HG02623 (cell line): ENCODE results near the gene LGR6.

ENCODE experiments used
- ATAC-seq: cut with Tn5 transposase; IDR thresholded peaks from one replicate; pipeline ENCODE4 v1.9.1; 2021; ENCODE audit warnings: moderate library complexity; ENCODE audit not compliant: unreplicated experiment

The LGR6 gene

GRCh38 chr1:202283379-202283844 lies 89.8 kb downstream of the LGR6 start:
- no peak for ATAC-seq

DNA sequence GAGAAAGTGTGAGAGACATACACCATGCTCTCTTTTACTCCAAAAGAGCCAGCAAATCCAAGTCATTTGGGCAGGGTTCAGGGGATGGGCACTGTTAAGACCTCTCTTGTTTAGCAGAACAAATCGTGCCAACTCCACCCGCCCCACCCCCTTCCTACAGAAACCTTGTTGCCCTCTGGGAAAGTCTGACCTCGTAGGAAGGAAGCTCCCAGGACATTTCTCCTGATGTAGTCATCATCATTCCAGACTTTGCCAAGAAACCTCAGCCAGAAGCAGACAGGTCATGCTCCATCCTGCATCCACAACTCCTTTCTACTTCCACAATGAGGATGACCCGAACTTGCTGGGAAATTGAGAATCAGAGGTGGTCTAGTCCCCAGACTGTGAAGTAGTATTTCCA lies 90.4 kb downstream of the LGR6 start:
- ATAC-seq = no peak

GRCh38 chr1:202285908-202286307 lies 92.3 kb downstream of the LGR6 start:
- no peak for ATAC-seq

DNA sequence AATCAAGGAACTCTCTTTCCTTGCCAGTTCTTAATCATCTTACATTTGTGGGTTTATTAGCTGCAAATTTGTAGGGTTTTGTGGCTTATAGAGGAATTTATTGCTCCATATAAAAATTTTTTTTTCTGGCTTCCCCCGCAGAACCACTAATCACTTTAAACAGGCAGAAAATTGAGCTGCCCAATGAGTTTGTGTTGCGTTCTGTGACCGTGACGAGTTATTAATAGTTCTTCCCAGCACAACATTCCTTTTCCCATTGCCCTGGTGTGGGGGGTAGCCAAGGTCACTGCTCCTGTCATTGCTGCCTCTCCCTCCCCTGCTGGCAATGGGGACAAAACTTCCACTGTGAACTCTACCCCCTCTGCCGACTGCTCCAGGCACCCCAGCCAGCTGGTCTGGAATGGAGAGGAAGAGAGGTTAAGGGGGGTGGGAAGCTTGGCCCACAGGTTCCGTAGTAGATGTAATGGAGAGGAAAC lies 93.1 kb downstream of the LGR6 start:
- ATAC-seq = no peak

DNA sequence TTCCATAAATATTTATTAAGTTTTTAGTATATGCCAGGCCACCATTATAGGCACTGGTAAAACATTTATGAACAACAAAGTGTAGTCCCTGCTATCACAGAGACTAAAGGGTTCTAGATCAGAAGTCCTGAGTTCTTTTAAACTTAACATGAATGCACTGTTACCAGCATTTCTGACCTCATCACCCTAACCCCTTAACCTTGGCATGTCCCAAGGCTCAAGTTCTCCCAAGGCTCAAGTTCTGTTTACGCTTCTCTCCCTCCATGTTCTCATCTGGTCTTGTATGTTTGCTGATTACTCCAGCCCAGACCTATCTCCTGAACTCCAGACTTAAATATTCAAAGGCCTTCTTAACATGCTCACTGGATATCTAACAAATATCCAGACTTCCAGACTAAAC lies 93.6 kb downstream of the LGR6 start:
- ATAC-seq = no peak

- ATAC-seq = no peak
These were observed 94.6 kb downstream of the LGR6 start for GRCh38 chr1:202288177-202288576.

DNA sequence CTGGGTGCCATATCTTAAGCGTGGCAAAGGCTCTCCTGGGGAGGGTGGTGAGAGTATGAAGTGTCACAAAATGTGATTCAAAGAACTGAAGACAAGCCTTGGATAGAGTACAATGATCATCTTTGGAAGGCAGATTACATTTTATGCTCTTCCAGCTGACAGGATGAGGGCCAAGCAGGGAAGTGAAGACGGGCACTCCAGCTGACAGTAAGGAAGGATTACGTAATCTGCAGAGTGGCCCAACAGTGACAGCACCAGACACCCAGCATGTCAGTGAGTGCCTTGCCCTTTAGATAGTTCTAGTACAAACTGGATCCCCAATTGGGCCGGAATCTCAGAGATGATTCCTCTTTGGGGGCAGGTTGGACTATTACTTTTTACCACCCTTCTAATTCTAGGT lies 95.4 kb downstream of the LGR6 start:
- no peak for ATAC-seq

GRCh38 chr1:202291001-202291400 lies 97.4 kb downstream of the LGR6 start:
- no peak for ATAC-seq

DNA sequence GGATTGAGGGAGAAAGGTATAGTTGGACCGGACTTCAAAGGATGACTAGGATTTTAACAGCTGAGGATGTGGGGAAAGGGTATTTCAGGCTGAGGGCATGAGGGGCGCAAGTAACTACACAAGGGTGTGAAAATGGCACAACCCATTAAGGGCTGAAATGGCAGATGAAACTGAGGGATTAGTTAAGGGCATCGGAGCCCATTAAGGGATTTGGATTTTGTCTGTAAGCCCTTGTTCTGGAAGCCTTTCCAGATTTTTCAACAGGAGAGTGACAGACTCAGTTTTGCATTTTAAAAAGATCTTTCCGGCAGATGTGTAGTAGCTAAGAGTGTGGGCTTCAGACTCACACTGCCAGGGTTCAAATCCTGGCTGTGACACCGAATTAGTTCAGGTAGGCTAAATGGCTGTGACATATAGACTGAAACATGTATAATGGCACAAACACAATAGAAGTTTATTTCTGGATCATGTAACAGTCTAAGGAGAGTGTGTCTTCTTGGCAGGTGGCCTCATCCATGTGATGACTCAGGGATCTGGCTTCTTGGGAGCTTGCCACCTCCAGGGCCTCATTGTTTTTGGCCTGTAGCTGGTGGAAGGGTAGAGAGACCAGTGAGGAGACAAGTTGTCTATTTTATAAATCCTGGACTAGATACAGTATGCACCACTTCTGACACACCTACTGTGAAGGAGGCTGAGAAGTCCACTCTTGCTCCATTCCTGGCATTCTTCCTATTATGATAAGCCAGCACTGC lies 98.5 kb downstream of the LGR6 start:
- no peak for ATAC-seq

- no peak for ATAC-seq
These were observed 99.2 kb downstream of the LGR6 start for GRCh38 chr1:202292773-202293172.

GRCh38 chr1:202293569-202293968 lies 100.0 kb downstream of the LGR6 start:
- no peak for ATAC-seq

GRCh38 chr1:202302166-202302565 lies 108.6 kb downstream of the LGR6 start:
- no peak for ATAC-seq

DNA sequence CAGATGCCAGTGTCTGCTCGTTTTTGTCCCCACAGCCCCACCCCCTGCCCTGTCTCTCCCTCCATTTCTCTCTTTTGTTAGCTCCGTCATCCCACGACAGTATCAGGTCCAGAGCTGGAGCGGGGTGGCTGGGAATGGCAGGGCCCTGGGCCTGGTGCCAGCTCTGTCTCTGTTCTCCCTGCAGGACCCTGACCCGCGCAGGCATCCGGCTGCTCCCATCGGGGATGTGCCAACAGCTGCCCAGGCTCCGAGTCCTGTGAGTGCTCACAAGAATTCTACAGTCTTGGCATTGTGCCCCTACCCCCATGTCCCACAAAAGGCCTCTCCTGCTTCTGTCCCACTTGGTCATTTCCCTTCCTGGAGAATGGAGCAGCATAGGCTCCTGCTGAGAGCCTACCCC lies 110.8 kb downstream of the LGR6 start:
- ATAC-seq = no peak

GRCh38 chr1:202305168-202305567 lies 111.6 kb downstream of the LGR6 start:
- ATAC-seq = no peak

DNA sequence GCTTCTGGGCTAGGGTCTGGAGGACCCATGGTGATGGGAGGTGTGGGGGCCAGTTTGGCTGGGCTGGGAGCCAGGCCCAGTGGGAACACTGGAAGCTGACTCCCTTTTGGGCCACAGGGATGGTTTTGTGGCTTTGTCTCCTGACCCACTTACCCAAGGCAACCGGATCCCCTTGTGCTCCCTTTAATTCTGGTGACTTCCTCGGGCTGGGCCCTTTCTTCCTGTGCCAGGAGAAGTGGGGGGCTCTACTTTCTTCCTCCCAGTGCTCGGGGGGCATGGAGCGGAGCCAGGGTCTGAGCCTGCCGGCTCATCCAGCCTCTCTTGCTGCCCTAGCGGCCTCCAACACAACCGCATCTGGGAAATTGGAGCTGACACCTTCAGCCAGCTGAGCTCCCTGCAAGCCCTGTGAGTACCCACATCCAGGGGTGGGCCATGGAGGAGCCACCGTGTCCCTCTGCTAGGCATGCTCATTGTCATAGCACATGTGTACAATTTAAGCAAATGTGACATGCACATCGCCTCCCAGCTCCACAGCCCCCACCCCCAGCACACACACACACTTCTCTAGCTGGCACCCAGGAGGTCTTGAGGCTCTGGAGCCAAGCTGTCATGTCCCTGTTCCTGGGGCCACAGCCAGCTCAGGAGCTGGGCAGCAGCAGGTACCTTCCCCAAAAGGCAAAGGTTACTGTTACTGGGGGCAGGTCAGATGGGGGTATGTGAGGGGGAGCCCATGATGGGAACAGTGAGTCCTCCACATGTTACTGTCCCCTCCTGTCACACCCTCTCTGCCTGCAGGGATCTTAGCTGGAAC lies 113.1 kb downstream of the LGR6 start:
- no peak for ATAC-seq

DNA sequence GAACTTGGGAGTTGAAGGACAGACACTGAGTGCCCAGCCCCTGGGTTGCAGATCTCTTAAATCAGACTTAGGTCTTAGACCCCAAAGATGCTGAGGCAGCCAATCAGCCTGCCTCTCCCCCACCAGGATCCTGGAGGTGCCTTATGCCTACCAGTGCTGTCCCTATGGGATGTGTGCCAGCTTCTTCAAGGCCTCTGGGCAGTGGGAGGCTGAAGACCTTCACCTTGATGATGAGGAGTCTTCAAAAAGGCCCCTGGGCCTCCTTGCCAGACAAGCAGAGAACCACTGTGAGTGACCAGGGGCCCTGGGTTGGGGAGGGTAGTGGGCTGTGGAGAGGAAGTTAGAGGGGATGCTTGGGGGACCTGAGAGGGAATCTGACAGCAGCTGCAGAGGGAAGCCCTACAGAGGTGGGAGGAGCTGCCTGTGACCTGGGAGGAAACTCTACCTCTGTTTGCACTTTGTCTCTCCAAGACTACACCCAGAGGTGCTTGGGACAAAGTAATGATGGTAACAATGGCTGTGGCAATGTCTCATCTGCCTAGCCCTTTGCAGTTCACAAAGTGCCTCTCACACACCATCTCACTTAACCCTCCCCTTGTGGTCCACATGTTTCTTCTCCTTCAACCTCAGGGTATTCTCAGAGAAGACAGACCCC lies 116.6 kb downstream of the LGR6 start:
- no peak for ATAC-seq

GRCh38 chr1:202310746-202311145 lies 117.1 kb downstream of the LGR6 start:
- ATAC-seq = no peak

DNA sequence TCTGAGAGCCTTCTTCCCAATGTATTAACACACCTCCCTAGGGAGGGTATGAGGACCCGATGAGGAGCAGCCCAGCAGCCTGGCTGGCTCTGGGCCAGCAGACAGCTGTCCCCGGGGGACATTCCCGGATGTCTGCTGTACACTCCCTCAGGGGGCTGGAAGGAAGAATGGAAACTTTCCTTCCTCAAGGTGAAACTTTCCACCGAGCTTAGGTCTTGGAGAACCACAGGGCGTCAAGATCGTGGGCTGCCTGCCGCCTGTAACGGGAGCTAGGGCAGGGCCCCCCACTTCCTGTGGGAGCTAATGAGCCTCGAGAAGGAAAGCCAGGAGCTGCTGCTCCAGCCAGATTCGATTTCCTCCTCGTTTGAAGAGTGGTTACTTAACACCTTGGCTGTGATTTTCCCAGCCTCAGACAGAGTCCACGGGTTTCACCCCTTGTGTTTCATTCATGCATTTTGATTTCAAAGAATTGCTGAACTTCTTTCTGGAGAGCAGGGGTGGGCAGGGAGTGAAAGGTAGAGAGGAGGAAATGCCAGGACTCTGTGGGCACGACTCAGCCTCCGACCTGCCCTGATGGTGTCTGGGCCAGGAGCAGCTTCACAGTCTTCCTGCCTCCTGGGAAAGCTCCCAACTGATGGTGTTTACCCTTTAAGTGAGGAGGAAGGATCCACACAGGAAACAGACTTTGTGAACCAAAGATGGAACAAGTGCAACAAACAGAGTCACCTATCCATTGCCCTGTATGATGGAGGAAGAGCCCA lies 118.5 kb downstream of the LGR6 start:
- ATAC-seq = no peak

GRCh38 chr1:202315576-202316168 lies 122.1 kb downstream of the LGR6 start:
- ATAC-seq = peak; percentile 61

DNA sequence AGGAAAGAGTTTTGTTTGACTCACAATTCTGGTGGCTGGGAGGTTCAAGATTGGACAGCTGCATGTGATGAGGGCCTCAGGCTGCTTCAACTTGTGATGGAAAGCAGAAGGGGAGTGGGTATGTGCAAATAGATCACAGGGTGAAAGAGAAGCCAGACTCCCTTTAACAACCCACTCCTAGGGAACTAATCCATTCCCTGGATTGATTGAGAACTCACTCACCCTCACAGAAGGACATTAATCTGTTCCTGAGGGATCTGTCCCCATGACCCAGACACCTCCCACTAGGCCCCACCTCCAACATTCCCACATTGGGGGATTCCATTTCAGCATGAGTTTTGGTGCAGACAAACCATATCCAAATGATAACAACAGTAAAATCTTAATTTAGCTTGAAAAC lies 122.6 kb downstream of the LGR6 start:
- no peak for ATAC-seq
